ENCODE data around the gene SFMBT2.

Gene SFMBT2

DNA sequence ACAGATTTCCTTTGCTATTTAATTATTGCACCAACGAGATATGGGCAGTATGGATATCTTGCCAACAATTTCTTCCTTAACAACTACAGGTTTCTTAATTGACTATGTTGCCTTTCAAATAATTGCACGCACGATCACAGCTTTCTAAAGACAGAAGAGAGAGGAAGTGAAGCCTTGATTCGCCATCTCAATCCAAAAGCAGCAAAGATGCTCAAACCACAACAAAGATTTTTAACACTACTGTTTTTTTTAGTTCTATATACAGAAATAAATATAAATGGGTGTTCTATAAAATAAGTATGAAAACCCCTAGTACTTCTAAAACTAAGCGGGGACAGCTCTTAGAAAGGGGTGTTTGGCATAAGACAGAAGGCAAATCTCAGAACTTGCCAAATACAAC lies 251.3 kb downstream of the SFMBT2 start:
- no peak for DNase-seq (ENCODE audit: extremely low spot score)
- TF ChIP-seq HDGF (IDR thresholded peaks at IDR 0.05; ENCODE audit: borderline replicate concordance) (no peak), NFRKB (IDR thresholded peaks at IDR 0.05) (no peak), SUZ12 (IDR thresholded peaks at IDR 0.05) (no peak), ARNT (IDR thresholded peaks at IDR 0.05) (no peak), CTBP1 (IDR thresholded peaks at IDR 0.05; ENCODE audit: borderline replicate concordance) (no peak), FOXM1 (IDR thresholded peaks at IDR 0.05; ENCODE audit: borderline replicate concordance) (no peak)
- TF ChIP-seq, protein P1, sequence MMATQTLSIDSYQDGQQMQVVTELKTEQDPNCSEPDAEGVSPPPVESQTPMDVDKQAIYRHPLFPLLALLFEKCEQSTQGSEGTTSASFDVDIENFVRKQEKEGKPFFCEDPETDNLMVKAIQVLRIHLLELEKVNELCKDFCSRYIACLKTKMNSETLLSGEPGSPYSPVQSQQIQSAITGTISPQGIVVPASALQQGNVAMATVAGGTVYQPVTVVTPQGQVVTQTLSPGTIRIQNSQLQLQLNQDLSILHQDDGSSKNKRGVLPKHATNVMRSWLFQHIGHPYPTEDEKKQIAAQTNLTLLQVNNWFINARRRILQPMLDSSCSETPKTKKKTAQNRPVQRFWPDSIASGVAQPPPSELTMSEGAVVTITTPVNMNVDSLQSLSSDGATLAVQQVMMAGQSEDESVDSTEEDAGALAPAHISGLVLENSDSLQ (IDR thresholded peaks at IDR 0.05): no peak
- CTCF ChIA-PET: no interaction called here
- POLR2A ChIA-PET: no interaction called here

DNA sequence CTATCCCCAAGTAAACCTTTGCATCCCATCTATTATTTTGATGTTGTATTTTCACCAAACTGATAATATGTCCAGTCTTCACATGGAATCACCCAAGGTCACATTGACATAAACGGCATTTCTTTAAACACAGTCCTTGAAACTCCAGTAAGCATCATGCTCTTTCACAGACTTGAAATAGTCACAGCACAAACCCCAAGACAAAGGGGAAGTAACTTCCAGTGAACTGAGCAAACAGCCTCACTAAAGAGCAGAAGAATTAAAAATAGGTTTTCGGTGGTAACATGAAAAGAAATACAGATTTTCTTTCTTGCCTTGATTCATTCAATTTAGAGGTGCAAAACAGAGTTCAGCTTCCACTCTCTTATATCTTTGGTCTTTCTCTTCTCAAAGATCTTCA lies 253.7 kb downstream of the SFMBT2 start:
- ChIA-PET CTCF (no interaction called here), POLR2A (no interaction called here)
- DNase-seq (ENCODE audit: extremely low spot score): no peak
- TF ChIP-seq L3MBTL2 (conservative IDR thresholded peaks at IDR 0.05) (no peak), FOXK2 (IDR thresholded peaks at IDR 0.05) (no peak), FOXM1 (IDR thresholded peaks at IDR 0.05; ENCODE audit: borderline replicate concordance) (no peak), ZNF384 (IDR thresholded peaks at IDR 0.05) (no peak), BHLHE40 (IDR thresholded peaks at IDR 0.05; ENCODE audit: borderline replicate concordance) (no peak), NFRKB (IDR thresholded peaks at IDR 0.05) (no peak), SP1 (IDR thresholded peaks at IDR 0.05) (no peak), SUZ12 (IDR thresholded peaks at IDR 0.05) (no peak), ARNT (IDR thresholded peaks at IDR 0.05) (no peak), TARDBP (IDR thresholded peaks at IDR 0.05) (no peak), CTBP1 (IDR thresholded peaks at IDR 0.05; ENCODE audit: borderline replicate concordance) (no peak), FOXA1 (IDR thresholded peaks at IDR 0.05) (no peak), ELF4 (IDR thresholded peaks at IDR 0.05) (no peak), HDGF (IDR thresholded peaks at IDR 0.05; ENCODE audit: borderline replicate concordance) (no peak), LEF1 (IDR thresholded peaks at IDR 0.05; ENCODE audit: borderline replicate concordance) (no peak)
- TF ChIP-seq, protein P1 (IDR thresholded peaks at IDR 0.05): no peak

DNA sequence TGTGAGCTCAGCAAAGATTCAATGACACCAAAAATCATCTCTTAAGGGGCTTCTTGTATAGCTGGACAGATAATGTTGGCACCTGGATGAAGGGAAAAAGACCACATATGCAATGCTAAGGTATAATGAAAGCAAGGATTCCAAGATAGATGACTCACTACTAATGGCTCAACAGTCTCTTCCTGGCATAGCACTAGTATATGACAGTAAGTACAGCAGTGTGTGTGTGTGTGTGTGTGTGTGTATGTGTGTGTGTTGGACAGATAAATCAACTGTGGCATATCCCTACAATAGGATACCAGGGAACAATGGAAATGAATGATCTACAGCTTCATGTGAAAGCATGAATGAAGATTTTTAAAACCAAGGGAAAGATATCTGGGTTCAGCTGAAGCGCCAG lies 257.1 kb downstream of the SFMBT2 start:
- POLR2A ChIA-PET: interaction anchor here (1.0 kb wide), 1 partner anchor 257 kb away, joined by 3 read pairs; the partner anchor contains the start of gene SFMBT2
- TF ChIP-seq ZNF384 (IDR thresholded peaks at IDR 0.05) (no peak), FOXM1 (IDR thresholded peaks at IDR 0.05; ENCODE audit: borderline replicate concordance) (no peak), SP1 (IDR thresholded peaks at IDR 0.05) (no peak), CTBP1 (IDR thresholded peaks at IDR 0.05; ENCODE audit: borderline replicate concordance) (no peak), L3MBTL2 (conservative IDR thresholded peaks at IDR 0.05) (no peak)
- TF ChIP-seq, protein P1 (IDR thresholded peaks at IDR 0.05): no peak
- CTCF ChIA-PET: interaction anchor here (1.0 kb wide), 1 partner anchor 21 kb away, joined by 4 read pairs; no protein-coding TSS in a partner anchor
- DNase-seq (ENCODE audit: extremely low spot score): no peak

DNA sequence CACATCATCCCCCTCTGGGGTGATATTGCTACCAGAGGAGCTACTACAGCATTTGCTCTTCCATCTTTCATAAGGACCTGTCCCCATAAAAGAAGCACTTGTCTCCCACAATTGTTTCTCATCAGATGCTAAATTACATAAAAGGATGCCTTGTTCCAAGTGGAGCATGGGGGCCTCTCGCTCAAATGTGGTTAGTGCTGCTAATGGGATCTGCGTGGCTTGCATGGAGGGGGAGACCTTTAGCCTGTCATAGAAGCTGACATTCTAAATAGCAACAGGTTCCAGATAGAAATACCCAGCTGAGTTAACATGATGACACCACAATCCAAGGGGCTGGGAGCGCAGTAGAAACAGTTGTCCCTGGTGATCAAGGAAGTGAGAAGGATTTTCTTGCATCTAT lies 257.9 kb downstream of the SFMBT2 start:
- POLR2A ChIA-PET: interaction anchor here (1.0 kb wide), 1 partner anchor 258 kb away, joined by 3 read pairs; the partner anchor contains the start of gene SFMBT2

DNA sequence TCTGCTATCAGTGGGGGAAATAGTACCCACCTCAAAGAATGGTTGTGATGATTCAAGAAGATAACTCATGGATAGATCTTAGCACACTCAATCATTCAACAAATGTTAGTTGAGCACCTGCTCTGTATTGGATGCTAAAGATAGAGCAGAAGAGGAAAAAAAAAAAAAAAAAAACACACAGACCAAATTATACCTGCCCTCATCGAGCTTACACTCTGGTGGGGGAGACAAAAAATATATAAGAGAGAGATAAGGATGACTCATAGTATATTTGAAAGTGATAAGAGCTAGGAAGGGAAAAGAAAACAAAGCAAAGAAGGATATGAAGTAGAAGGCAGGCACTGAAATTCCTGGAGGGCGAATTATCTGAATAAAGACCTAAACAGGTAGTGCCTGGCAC lies 258.5 kb downstream of the SFMBT2 start:
- DNase-seq (ENCODE audit: extremely low spot score): no peak
- TF ChIP-seq FOXA1 (IDR thresholded peaks at IDR 0.05) (no peak), FOXK2 (IDR thresholded peaks at IDR 0.05) (no peak), FOXM1 (IDR thresholded peaks at IDR 0.05; ENCODE audit: borderline replicate concordance) (no peak), CTBP1 (IDR thresholded peaks at IDR 0.05; ENCODE audit: borderline replicate concordance) (no peak), ELF4 (IDR thresholded peaks at IDR 0.05) (no peak), L3MBTL2 (conservative IDR thresholded peaks at IDR 0.05) (no peak), LEF1 (IDR thresholded peaks at IDR 0.05; ENCODE audit: borderline replicate concordance) (no peak), TARDBP (IDR thresholded peaks at IDR 0.05) (no peak), HDGF (IDR thresholded peaks at IDR 0.05; ENCODE audit: borderline replicate concordance) (no peak), SP1 (IDR thresholded peaks at IDR 0.05) (no peak), ARNT (IDR thresholded peaks at IDR 0.05) (no peak), NFRKB (IDR thresholded peaks at IDR 0.05) (no peak), ZNF384 (IDR thresholded peaks at IDR 0.05) (no peak), BHLHE40 (IDR thresholded peaks at IDR 0.05; ENCODE audit: borderline replicate concordance) (no peak), SUZ12 (IDR thresholded peaks at IDR 0.05) (no peak)
- TF ChIP-seq, protein P1 (IDR thresholded peaks at IDR 0.05): no peak
- CTCF ChIA-PET: no interaction called here
- POLR2A ChIA-PET: no interaction called here

More for the DNA sequence above, 257.9 kb downstream of the SFMBT2 start:
- TF ChIP-seq LEF1 (IDR thresholded peaks at IDR 0.05; ENCODE audit: borderline replicate concordance) (no peak), HDGF (IDR thresholded peaks at IDR 0.05; ENCODE audit: borderline replicate concordance) (no peak), FOXK2 (IDR thresholded peaks at IDR 0.05) (no peak), BHLHE40 (IDR thresholded peaks at IDR 0.05; ENCODE audit: borderline replicate concordance) (no peak), ZNF384 (IDR thresholded peaks at IDR 0.05) (no peak), L3MBTL2 (conservative IDR thresholded peaks at IDR 0.05) (no peak)
- no peak for DNase-seq (ENCODE audit: extremely low spot score)
- CTCF ChIA-PET: interaction anchor here (0.5 to 1.0 kb wide), 2 partner anchors 21 to 233 kb away, joined by 3 to 4 read pairs; no protein-coding TSS in a partner anchor

DNA sequence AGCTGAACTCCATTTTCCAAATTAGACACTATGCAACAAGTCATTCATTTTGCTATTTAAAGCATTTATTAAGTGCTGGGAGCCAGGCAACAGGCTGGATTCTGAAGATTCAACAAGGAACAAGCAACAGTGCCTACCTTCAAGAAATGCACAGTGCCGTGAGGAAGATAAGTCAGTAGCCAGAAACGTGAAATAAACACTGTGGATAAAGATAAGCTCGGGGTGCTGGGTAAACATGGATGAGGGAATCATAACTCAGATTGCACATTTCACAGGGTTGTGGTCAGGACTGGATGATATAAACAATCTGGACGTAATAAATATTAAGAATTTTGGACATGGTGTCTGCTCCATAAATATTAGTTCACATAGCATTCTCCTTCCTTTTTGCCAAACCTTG lies 259.3 kb downstream of the SFMBT2 start:
- ChIA-PET POLR2A (no interaction called here), CTCF (no interaction called here)
- TF ChIP-seq SUZ12 (IDR thresholded peaks at IDR 0.05): no peak
- no peak for TF ChIP-seq L3MBTL2 (conservative IDR thresholded peaks at IDR 0.05)
- no peak for TF ChIP-seq CTBP1 (IDR thresholded peaks at IDR 0.05; ENCODE audit: borderline replicate concordance)
- no peak for TF ChIP-seq ARNT (IDR thresholded peaks at IDR 0.05)
- TF ChIP-seq TARDBP (IDR thresholded peaks at IDR 0.05): no peak
- no peak for TF ChIP-seq LEF1 (IDR thresholded peaks at IDR 0.05; ENCODE audit: borderline replicate concordance)
- no peak for TF ChIP-seq HDGF (IDR thresholded peaks at IDR 0.05; ENCODE audit: borderline replicate concordance)
- no peak for TF ChIP-seq ZNF384 (IDR thresholded peaks at IDR 0.05)
- no peak for TF ChIP-seq ELF4 (IDR thresholded peaks at IDR 0.05)
- TF ChIP-seq, protein P1 (IDR thresholded peaks at IDR 0.05): no peak
- no peak for TF ChIP-seq FOXA1 (IDR thresholded peaks at IDR 0.05)
- no peak for TF ChIP-seq SP1 (IDR thresholded peaks at IDR 0.05)
- TF ChIP-seq FOXM1 (IDR thresholded peaks at IDR 0.05; ENCODE audit: borderline replicate concordance): no peak
- no peak for TF ChIP-seq NFRKB (IDR thresholded peaks at IDR 0.05)
- TF ChIP-seq FOXK2 (IDR thresholded peaks at IDR 0.05): no peak
- no peak for TF ChIP-seq BHLHE40 (IDR thresholded peaks at IDR 0.05; ENCODE audit: borderline replicate concordance)
- no peak for DNase-seq (ENCODE audit: extremely low spot score)

Measured in HEK293T (cell line).